Thymus (tissue), 11 donors: Measurements from ENCODE around the gene KCNG2. TPM values are rescaled to one million over a fixed set of nuclear protein-coding genes. Genes with fewer than 3 reads are reported as not detected.

ENCODE experiments used
- DNase-seq, 9 donors: peaks; one replicate each; pipeline ENCODE4 v3.0.0-alpha.2; 2013; ENCODE audit warnings: low spot score in 9 of 9, low read depth in 6 of 9, missing footprints in 1 of 9
- H3K27ac ChIP-seq, 2 donors: one replicate each; pipeline ENCODE4 v1.5.1; 2013; ENCODE audit warnings: control low read depth in 1 of 2, low read depth in 1 of 2, low read length in 1 of 2, mild to moderate bottlenecking in 1 of 2, moderate library complexity in 1 of 2
- H3K27me3 ChIP-seq, 2 donors: one replicate each; pipeline ENCODE4 v1.5.1; 2013; ENCODE audit warnings: low read length in 1 of 2; ENCODE audit not compliant: control insufficient read depth in 2 of 2, insufficient read depth in 1 of 2
- H3K36me3 ChIP-seq, 2 donors: one replicate each; pipeline ENCODE4 v1.5.1; 2013; ENCODE audit warnings: low read length in 1 of 2, mild to moderate bottlenecking in 1 of 2, moderate library complexity in 1 of 2; ENCODE audit not compliant: control insufficient read depth in 2 of 2, insufficient read depth in 2 of 2
- H3K4me1 ChIP-seq, 2 donors: one replicate each; pipeline ENCODE4 v1.5.1; 2013; ENCODE audit warnings: low read length in 2 of 2; ENCODE audit not compliant: control insufficient read depth in 2 of 2, insufficient read depth in 2 of 2
- H3K4me3 ChIP-seq, 2 donors: one replicate each; pipeline ENCODE4 v1.5.1; 2013; ENCODE audit warnings: low read length in 2 of 2, control low read depth in 1 of 2, mild to moderate bottlenecking in 1 of 2
- H3K9me3 ChIP-seq, 2 donors: one replicate each; pipeline ENCODE4 v1.5.1; 2013; ENCODE audit warnings: low read length in 1 of 2, mild to moderate bottlenecking in 1 of 2; ENCODE audit not compliant: control insufficient read depth in 2 of 2, insufficient read depth in 1 of 2
- WGBS: extraction: QIAGEN DNeasy Blood & Tissue Kit; methylation state at CpG from one replicate; pipeline ENCODE4 v1.1.7; 2013; 5-methylcytosine and 5-hydroxymethylcytosine counted together
- polyA plus RNA-seq: library from polyadenylated mRNA; stranded (reverse); fragments of 200-250 nt; gene quantifications from one replicate; pipeline ENCODE4 v1.2.3, GENCODE V29; 2013
- total RNA-seq: library from RNA; stranded (reverse); fragments of 120-200 nt; gene quantifications from one replicate; pipeline ENCODE4 v1.2.4, GENCODE V29; 2013
- donor health status: healthy.

KCNG2 gene
- total and polyA plus RNA-seq, 2 donors: 0.14 to 0.19 TPM

- H3K4me3 ChIP-seq: no peak overlapping the region
- peaks cover 0 to 21% of the 10 kb centered on the region in 2 donors for H3K27me3 ChIP-seq
These were observed 24.7 kb upstream of the KCNG2 start for GRCh38 chr18:79772865-79773696.

DNA sequence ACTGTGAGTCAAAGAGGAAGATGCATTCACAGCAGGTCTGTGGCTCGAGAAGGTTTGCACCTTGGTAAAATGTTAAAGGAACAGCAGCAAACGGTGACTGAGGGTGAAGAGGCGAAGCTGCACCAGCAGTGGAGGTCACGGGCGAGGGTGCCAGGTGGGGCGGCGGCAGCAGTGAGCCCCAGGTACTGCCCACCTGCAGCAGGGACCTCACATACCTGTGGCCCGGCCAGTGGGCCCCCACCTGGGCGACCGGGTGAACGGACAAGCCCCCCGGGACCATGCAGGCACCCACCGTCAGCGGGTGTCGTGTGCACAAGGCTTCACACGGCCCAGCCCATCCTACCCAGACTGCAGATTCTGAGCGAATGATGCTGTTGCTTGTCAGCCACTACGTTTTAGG lies 23.6 kb upstream of the KCNG2 start:
- Histone ChIP-seq H3K36me3 (no peaks in the 10 kb centered on the region), H3K4me1 (no peaks in the 10 kb centered on the region), H3K4me3 (no peak overlapping the region), H3K9me3 (peaks cover 1 to 4% of the 10 kb centered on the region in 2 donors), H3K27me3 (peaks cover 0 to 21% of the 10 kb centered on the region in 2 donors), H3K27ac (no peak overlapping the region)
- DNase-seq: no peak
- WGBS: 86% methylated on average over 18 of the region's 18 CpGs

More at GRCh38 chr18:79772865-79773696, 24.7 kb upstream of the KCNG2 start:
- Histone ChIP-seq H3K27ac (no peak overlapping the region), H3K4me1 (no peaks in the 10 kb centered on the region), H3K9me3 (peaks cover 1 to 4% of the 10 kb centered on the region in 2 donors), H3K36me3 (no peaks in the 10 kb centered on the region)
- no peak for DNase-seq
- WGBS: 96% methylated on average over 31 of the region's 31 CpGs

GRCh38 chr18:79775441-79776221 lies 22.1 kb upstream of the KCNG2 start:
- Histone ChIP-seq H3K9me3 (peaks cover 1 to 4% of the 10 kb centered on the region in 2 donors), H3K4me3 (no peak overlapping the region), H3K4me1 (no peaks in the 10 kb centered on the region), H3K27me3 (peaks cover 0 to 16% of the 10 kb centered on the region in 2 donors), H3K27ac (no peak overlapping the region), H3K36me3 (no peaks in the 10 kb centered on the region)
- WGBS: 90% methylated on average over 35 of the region's 35 CpGs
- DNase-seq: no peak

DNA sequence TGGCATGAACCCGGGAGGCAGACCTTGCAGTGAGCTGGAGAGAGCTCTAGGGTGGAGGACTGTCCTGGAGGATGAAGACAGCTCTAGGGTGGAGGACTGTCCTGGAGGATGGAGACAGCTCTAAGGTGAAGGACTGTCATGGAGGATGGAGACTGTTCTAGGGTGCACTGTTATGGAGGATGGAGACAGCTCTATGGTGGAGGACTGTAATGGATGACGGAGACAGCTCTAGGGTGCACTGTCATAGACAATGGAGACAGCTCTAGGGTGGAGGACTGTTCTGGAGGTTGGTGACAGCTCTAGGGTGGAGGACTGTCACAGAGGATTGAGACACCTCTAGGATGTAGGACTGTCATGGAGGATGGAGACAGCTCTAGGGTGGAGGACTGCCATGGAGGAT lies 21.1 kb upstream of the KCNG2 start:
- no peaks in the 10 kb centered on the region for H3K4me1 ChIP-seq
- no peaks in the 10 kb centered on the region for H3K36me3 ChIP-seq
- peaks cover 1 to 4% of the 10 kb centered on the region in 2 donors for H3K9me3 ChIP-seq
- H3K27ac ChIP-seq: no peak overlapping the region
- WGBS: 97% methylated on average over 2 of the region's 2 CpGs
- DNase-seq: no peak
- H3K4me3 ChIP-seq: no peak overlapping the region
- H3K27me3 ChIP-seq: peaks cover 0 to 17% of the 10 kb centered on the region in 2 donors

- 83% methylated on average over 26 of the region's 26 CpGs for WGBS
- peaks cover 0 to 13% of the 10 kb centered on the region in 2 donors for H3K27me3 ChIP-seq
These were observed 19.4 kb upstream of the KCNG2 start for GRCh38 chr18:79778291-79778791.

DNA sequence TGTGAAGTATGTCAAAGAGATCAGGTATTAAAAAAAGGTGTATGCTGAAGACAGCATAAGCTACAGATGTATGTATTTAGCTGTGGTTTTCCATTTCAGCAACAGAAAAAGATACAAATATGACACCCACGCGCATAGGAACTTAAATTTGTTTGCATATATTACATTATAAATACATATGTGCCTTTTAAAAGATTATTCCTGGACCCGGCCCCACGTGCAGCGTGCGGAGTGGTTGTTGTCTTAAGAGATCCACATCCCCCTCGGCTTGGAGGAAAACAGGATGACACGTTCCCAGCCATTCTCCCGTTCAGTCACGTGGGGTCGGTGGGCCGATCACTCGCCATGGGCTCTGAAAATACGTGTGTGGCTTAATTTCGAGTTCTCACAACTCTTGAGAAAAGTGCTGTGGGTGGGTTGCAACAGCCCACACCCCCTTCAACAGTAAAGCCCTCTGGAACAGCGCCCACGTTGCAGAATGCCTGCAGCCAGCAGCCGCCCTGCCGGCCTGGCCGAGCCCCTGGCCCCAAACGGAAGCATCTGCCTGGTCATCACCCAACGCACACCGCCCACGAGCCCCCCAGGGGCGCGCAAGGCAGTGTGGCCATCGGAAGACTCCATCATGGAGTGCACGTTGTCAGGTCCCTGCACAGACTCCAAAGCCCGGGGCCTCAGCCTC lies 18.6 kb upstream of the KCNG2 start:
- peaks cover 0 to 16% of the 10 kb centered on the region in 2 donors for H3K27me3 ChIP-seq
- no peak overlapping the region for H3K4me3 ChIP-seq
- no peak for DNase-seq
- H3K9me3 ChIP-seq: no peaks in the 10 kb centered on the region
- no peaks in the 10 kb centered on the region for H3K4me1 ChIP-seq
- no peaks in the 10 kb centered on the region for H3K36me3 ChIP-seq
- WGBS: 91% methylated on average over 29 of the region's 29 CpGs
- no peak overlapping the region for H3K27ac ChIP-seq

More at GRCh38 chr18:79778291-79778791, 19.4 kb upstream of the KCNG2 start:
- Histone ChIP-seq H3K9me3 (no peaks in the 10 kb centered on the region), H3K4me3 (no peak overlapping the region), H3K27ac (no peak overlapping the region), H3K36me3 (no peaks in the 10 kb centered on the region), H3K4me1 (no peaks in the 10 kb centered on the region)
- no peak for DNase-seq

DNA sequence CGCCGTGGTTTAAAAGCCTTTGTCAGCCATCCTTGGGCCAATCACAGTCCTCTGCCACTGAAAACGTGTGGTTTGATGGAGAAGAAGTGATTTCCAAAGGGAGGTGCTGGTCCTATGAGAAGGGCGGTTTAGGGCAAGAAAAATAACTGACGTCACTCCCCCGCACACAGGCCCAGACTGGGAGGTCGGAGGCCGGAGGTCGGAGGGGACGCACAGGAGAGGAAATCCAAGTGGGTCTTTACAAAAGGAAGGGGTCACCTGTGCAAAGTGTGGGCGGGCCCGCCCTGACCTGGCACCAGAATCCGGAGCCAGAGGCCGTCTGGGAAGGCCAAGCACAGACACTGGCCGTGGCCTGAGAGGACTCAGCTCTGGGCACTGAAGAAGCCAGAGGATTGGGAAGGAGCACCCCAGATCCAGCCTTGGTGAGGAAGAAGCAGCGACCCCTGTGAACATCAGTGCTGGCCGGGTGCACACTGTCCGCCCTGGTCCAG lies 18.0 kb upstream of the KCNG2 start:
- H3K27me3 ChIP-seq: peaks cover 0 to 21% of the 10 kb centered on the region in 2 donors
- no peaks in the 10 kb centered on the region for H3K9me3 ChIP-seq
- WGBS: 90% methylated on average over 18 of the region's 18 CpGs
- H3K36me3 ChIP-seq: no peaks in the 10 kb centered on the region
- no peak overlapping the region for H3K27ac ChIP-seq
- DNase-seq: no peak
- no peaks in the 10 kb centered on the region for H3K4me1 ChIP-seq
- H3K4me3 ChIP-seq: no peak overlapping the region

GRCh38 chr18:79780547-79780946 lies 17.2 kb upstream of the KCNG2 start:
- 98% methylated on average over 8 of the region's 8 CpGs for WGBS

More at GRCh38 chr18:79780547-79780946, 17.2 kb upstream of the KCNG2 start:
- Histone ChIP-seq H3K36me3 (no peaks in the 10 kb centered on the region), H3K4me1 (no peaks in the 10 kb centered on the region), H3K9me3 (no peaks in the 10 kb centered on the region), H3K27ac (no peak overlapping the region), H3K4me3 (no peak overlapping the region), H3K27me3 (peaks cover 0 to 26% of the 10 kb centered on the region in 2 donors)
- no peak for DNase-seq
